Thyroid gland (tissue), 4 donors: ENCODE data around the gene LILRB2. TPM values are rescaled to one million over a fixed set of nuclear protein-coding genes. Genes with fewer than 3 reads are reported as not detected.
"Not testable (repeated sequence)": the region's sequence is repeated elsewhere in the genome, so short reads cannot be mapped to it uniquely, and the experiment has no call there.

Experiments
- DNase-seq, 2 donors: peaks; one replicate each; pipeline ENCODE4 v3.0.0-alpha.2; 2019
- H3K27ac ChIP-seq, 3 donors: fragments of 200-600 bp; sonication (generic); 1 replicate in 2 of 3; 2 replicates in 1 of 3; pipeline ENCODE4 v1.5.1; 2016 to 2019; ENCODE audit warnings: mild to moderate bottlenecking in 1 of 3, moderate library complexity in 1 of 3
- H3K27me3 ChIP-seq: fragments of 200-600 bp; sonication (generic); one replicate; pipeline ENCODE4 v1.5.1; 2019
- H3K36me3 ChIP-seq, 2 donors: fragments of 200-600 bp; sonication (generic); one replicate each; pipeline ENCODE4 v1.5.1; 2016 to 2019
- H3K4me1 ChIP-seq, 2 donors: fragments of 200-600 bp; sonication (generic); one replicate each; pipeline ENCODE4 v1.5.1; 2017 to 2019
- H3K4me3 ChIP-seq, 3 donors: fragments of 200-600 bp; sonication (generic); replicated peaks in 1 of 3; 1 replicate in 2 of 3; 2 replicates in 1 of 3; pipeline ENCODE4 v1.5.1; 2016; ENCODE audit warnings: mild to moderate bottlenecking in 1 of 3
- H3K9me3 ChIP-seq: fragments of 200-600 bp; sonication (generic); one replicate; pipeline ENCODE4 v1.5.1; 2017
- POLR2A ChIP-seq, 2 donors: fragments of 450-650 bp; IDR thresholded peaks; one replicate each; pipeline ENCODE4 v1.6.1; 2017; ENCODE audit warnings: antibody characterized with exemption in 2 of 2, mild to moderate bottlenecking in 2 of 2, moderate library complexity in 1 of 2
- WGBS, 2 donors: methylation state at CpG; one replicate each; pipeline ENCODE4 v1.1.5; 2017; 5-methylcytosine and 5-hydroxymethylcytosine counted together
- intact Hi-C: fragments of 100-400 bp; cut with DNase I; formaldehyde crosslinking; loops from one replicate; pipeline ENCODE4 v1.15.1; 2023
- total RNA-seq, 4 donors: library from RNA; depleted of rRNA; stranded (reverse); fragments of >200 nt; gene quantifications; one replicate each; pipeline ENCODE4 v1.2.3, GENCODE V29; 2016
- TF ChIP-seq, protein P1 (sequence below), 6 experiments: fragments of 200-600 bp in 3 of 6; fragments of 450-650 bp in 3 of 6; sonication (generic) in 3 of 6; IDR thresholded peaks; one replicate each; pipeline ENCODE4 v1.5.1; 2016 to 2019; ENCODE audit warnings: antibody characterized with exemption in 6 of 6, mild to moderate bottlenecking in 2 of 6, inconsistent platforms in 1 of 6, moderate library complexity in 1 of 6

LILRB2 gene
- total RNA-seq, 4 donors from 2014 or later: 0.67 to 2.0 (median 1.1) TPM

DNA sequence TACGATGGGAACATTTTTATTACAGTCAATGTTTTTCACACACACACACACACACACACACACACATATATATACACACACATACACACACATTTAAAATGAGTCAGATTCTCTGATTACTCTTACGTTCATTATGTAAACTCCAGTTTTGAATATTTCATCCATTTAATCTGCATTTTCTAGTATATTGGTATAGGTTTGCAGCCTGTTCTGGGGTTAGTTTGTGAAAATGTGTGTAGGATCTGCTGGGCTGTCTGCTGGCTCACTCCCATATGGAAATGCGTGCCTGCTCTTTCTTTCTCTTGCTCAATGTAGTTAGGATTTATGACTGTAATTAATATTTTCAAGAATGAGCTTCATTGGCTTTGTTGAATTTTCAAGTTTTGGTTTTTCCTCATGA is 7.1 kb downstream of the LILRB2 start:
- Histone ChIP-seq H3K27me3 (no peaks in the 10 kb centered on the region), H3K36me3 (no peaks in the 10 kb centered on the region), H3K27ac (no peak overlapping the region), H3K4me1 (no peaks in the 10 kb centered on the region), H3K4me3 (no peak overlapping the region), H3K9me3 (no peaks in the 10 kb centered on the region)
- no peak for TF ChIP-seq POLR2A (IDR thresholded peaks at IDR 0.05)
- TF ChIP-seq, protein P1, sequence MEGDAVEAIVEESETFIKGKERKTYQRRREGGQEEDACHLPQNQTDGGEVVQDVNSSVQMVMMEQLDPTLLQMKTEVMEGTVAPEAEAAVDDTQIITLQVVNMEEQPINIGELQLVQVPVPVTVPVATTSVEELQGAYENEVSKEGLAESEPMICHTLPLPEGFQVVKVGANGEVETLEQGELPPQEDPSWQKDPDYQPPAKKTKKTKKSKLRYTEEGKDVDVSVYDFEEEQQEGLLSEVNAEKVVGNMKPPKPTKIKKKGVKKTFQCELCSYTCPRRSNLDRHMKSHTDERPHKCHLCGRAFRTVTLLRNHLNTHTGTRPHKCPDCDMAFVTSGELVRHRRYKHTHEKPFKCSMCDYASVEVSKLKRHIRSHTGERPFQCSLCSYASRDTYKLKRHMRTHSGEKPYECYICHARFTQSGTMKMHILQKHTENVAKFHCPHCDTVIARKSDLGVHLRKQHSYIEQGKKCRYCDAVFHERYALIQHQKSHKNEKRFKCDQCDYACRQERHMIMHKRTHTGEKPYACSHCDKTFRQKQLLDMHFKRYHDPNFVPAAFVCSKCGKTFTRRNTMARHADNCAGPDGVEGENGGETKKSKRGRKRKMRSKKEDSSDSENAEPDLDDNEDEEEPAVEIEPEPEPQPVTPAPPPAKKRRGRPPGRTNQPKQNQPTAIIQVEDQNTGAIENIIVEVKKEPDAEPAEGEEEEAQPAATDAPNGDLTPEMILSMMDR (IDR thresholded peaks at IDR 0.05): no peak
- 73 to 79% methylated on average over 3 of the region's 3 CpGs for WGBS, 2 donors
- DNase-seq: no peak
- intact Hi-C loops: no loop called here

DNA sequence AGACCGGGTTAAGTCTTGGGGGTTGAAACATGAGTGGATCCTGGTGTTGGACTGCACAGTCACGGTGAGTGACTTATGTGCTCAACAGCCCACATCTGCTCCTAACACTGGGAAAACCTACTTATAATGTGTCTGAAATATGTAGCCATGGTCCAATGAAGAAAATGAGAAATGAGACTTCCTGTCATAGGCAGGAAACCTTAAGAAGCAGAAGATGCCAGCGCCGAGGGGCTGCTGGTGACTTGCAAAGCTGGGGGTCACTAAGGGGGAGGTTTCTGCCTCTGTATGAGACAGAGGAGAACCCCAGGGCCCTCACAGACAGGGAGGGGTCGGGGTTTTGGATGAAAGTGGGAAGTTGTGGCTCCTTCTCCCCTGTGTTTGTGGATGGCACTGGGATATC is 8.7 kb downstream of the LILRB2 start:
- DNase-seq, H3K9me3 ChIP-seq, H3K27me3 ChIP-seq, H3K27ac ChIP-seq, H3K4me1 ChIP-seq, H3K36me3 ChIP-seq, H3K4me3 ChIP-seq, intact Hi-C loops: not testable (repeated sequence)
- 59 to 64% methylated on average over 4 to 5 of the region's 5 CpGs for WGBS, 2 donors

DNA sequence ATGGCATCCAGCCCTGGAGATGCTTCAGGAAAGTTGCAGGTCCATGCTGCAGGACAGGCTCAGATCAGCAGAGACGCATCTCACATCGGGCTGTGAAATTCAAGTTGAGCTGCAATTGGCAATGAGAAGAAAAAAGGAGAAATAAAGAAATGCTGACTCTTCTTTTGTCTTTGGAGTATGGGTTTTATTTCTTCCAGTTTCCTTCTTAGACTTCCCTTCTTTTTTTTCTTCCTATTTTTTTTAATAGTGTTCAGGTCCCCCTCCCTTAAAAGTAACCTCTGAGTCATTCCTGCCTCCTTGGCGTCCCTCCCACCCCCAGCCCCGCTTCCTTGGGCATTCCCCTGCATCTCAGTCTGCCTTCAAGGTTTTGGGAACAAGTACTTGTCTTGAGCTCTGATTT is 9.3 kb downstream of the LILRB2 start:
- WGBS, 2 donors: 71 to 75% methylated on average over 4 of the region's 4 CpGs
- H3K9me3 ChIP-seq, intact Hi-C loops, H3K27me3 ChIP-seq, H3K4me3 ChIP-seq, H3K4me1 ChIP-seq, H3K27ac ChIP-seq, H3K36me3 ChIP-seq, DNase-seq: not testable (repeated sequence)

- no peak overlapping the region for H3K27ac ChIP-seq
- H3K9me3 ChIP-seq: no peaks in the 10 kb centered on the region
- H3K4me3 ChIP-seq: no peak overlapping the region
- H3K4me1 ChIP-seq: no peaks in the 10 kb centered on the region
- TF ChIP-seq, protein P1 (IDR thresholded peaks at IDR 0.05): no peak
- TF ChIP-seq POLR2A (IDR thresholded peaks at IDR 0.05): no peak
- intact Hi-C loops: no loop called here
- no peak for DNase-seq
- 64 to 78% methylated on average over 7 to 8 of the region's 8 CpGs for WGBS, 2 donors
- no peaks in the 10 kb centered on the region for H3K36me3 ChIP-seq
- no peaks in the 10 kb centered on the region for H3K27me3 ChIP-seq
These were observed 9.8 kb downstream of the LILRB2 start for GRCh38 chr19:54271106-54271505.

DNA sequence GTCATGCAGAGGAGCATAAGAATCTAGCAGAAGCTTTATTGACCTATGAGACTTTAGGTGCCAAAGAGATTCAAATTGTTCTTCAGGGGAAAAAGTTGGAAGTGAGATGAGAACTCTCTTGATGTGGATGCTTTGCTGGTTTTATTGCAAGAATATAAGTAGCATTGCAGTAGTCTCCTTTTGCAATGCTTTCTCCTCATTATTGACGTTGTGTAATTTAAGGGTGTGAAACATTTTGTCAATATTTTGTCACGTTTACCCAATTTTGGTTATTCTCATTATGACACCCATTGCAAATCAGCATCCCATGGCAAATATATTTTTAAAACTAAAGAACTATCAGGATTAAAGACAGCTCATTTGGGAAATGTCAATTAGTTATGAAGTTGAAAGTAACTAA is 12.0 kb downstream of the LILRB2 start:
- intact Hi-C loops: no loop called here
- Histone ChIP-seq H3K9me3 (no peaks in the 10 kb centered on the region), H3K4me3 (no peak overlapping the region), H3K27me3 (no peaks in the 10 kb centered on the region), H3K4me1 (no peaks in the 10 kb centered on the region), H3K36me3 (no peaks in the 10 kb centered on the region), H3K27ac (no peak overlapping the region)
- DNase-seq: no peak
- 59 to 72% methylated on average over 2 of the region's 2 CpGs for WGBS, 2 donors
- TF ChIP-seq, protein P1 (IDR thresholded peaks at IDR 0.05): no peak
- TF ChIP-seq POLR2A (IDR thresholded peaks at IDR 0.05): no peak

GRCh38 chr19:54266133-54266532 is 14.8 kb downstream of the LILRB2 start:
- H3K4me1 ChIP-seq: no peaks in the 10 kb centered on the region
- intact Hi-C loops: no loop called here
- peak; percentile 84 to 85 for DNase-seq
- no peaks in the 10 kb centered on the region for H3K9me3 ChIP-seq
- H3K36me3 ChIP-seq: no peaks in the 10 kb centered on the region
- no peaks in the 10 kb centered on the region for H3K27me3 ChIP-seq
- H3K4me3 ChIP-seq: no peak overlapping the region
- TF ChIP-seq, protein P1 (IDR thresholded peaks at IDR 0.05): peak; percentile 17 to 79 (median 61)
- TF ChIP-seq POLR2A (IDR thresholded peaks at IDR 0.05): no peak
- H3K27ac ChIP-seq: no peak overlapping the region
- 2 to 6% methylated on average over 6 of the region's 6 CpGs for WGBS, 2 donors
